ENCODE results near the gene DDX41. TPM values are rescaled to one million over a fixed set of nuclear protein-coding genes. Genes with fewer than 3 reads are reported as not detected.

The DDX41 gene
- total and polyA plus RNA-seq, 2 donors: 71.3 to 78.0 TPM

GRCh38 chr5:177511796-177512675 lies 4.7 kb downstream of the DDX41 start:
- WGBS: 98% methylated on average over 34 of the region's 34 CpGs
- no peak for DNase-seq (ENCODE audit: low read depth in 6 of 9, low spot score in 9 of 9)
- Histone ChIP-seq H3K36me3 (ENCODE audit: control insufficient read depth in 2 of 2, insufficient read depth in 2 of 2, low read length in 1 of 2) (peaks cover 51 to 58% of the 10 kb centered on the region in 2 donors), H3K27me3 (ENCODE audit: control insufficient read depth in 2 of 2, insufficient read depth in 1 of 2, low read length in 1 of 2) (no peaks in the 10 kb centered on the region), H3K4me1 (ENCODE audit: control insufficient read depth in 2 of 2, insufficient read depth in 2 of 2, low read length in 2 of 2) (peaks cover 28 to 46% of the 10 kb centered on the region in 2 donors), H3K9me3 (ENCODE audit: control insufficient read depth in 2 of 2, insufficient read depth in 1 of 2, low read length in 1 of 2) (peaks cover 0 to 3% of the 10 kb centered on the region in 2 donors), H3K27ac (ENCODE audit: low read depth in 1 of 2, low read length in 1 of 2) (no peak overlapping the region), H3K4me3 (ENCODE audit: low read length in 2 of 2) (no peak overlapping the region)

- H3K36me3 ChIP-seq (ENCODE audit: control insufficient read depth in 2 of 2, insufficient read depth in 2 of 2, low read length in 1 of 2): peaks cover 51 to 58% of the 10 kb centered on the region in 2 donors
- peaks cover 27 to 44% of the 10 kb centered on the region in 2 donors for H3K4me1 ChIP-seq (ENCODE audit: control insufficient read depth in 2 of 2, insufficient read depth in 2 of 2, low read length in 2 of 2)
- no peaks in the 10 kb centered on the region for H3K27me3 ChIP-seq (ENCODE audit: control insufficient read depth in 2 of 2, insufficient read depth in 1 of 2, low read length in 1 of 2)
- DNase-seq (ENCODE audit: low read depth in 6 of 9, low spot score in 9 of 9): no peak
- WGBS: 96% methylated on average over 5 of the region's 5 CpGs
- H3K9me3 ChIP-seq (ENCODE audit: control insufficient read depth in 2 of 2, insufficient read depth in 1 of 2, low read length in 1 of 2): peaks cover 0 to 3% of the 10 kb centered on the region in 2 donors
- H3K27ac ChIP-seq (ENCODE audit: low read depth in 1 of 2, low read length in 1 of 2): peak overlapping the region; percentile 1 to 25
- H3K4me3 ChIP-seq (ENCODE audit: low read length in 2 of 2): no peak overlapping the region
These were observed 5.6 kb downstream of the DDX41 start for GRCh38 chr5:177511181-177511580.

- no peak overlapping the region for H3K4me3 ChIP-seq (ENCODE audit: low read length in 2 of 2)
- no peaks in the 10 kb centered on the region for H3K27me3 ChIP-seq (ENCODE audit: control insufficient read depth in 2 of 2, insufficient read depth in 1 of 2, low read length in 1 of 2)
- peaks cover 21 to 38% of the 10 kb centered on the region in 2 donors for H3K4me1 ChIP-seq (ENCODE audit: control insufficient read depth in 2 of 2, insufficient read depth in 2 of 2, low read length in 2 of 2)
- H3K9me3 ChIP-seq (ENCODE audit: control insufficient read depth in 2 of 2, insufficient read depth in 1 of 2, low read length in 1 of 2): peaks cover 0 to 3% of the 10 kb centered on the region in 2 donors
- DNase-seq (ENCODE audit: low read depth in 6 of 9, low spot score in 9 of 9): no peak
- H3K27ac ChIP-seq (ENCODE audit: low read depth in 1 of 2, low read length in 1 of 2): peak overlapping the region; percentile 25 to 36
- 94% methylated on average over 15 of the region's 15 CpGs for WGBS
- peaks cover 50 to 57% of the 10 kb centered on the region in 2 donors for H3K36me3 ChIP-seq (ENCODE audit: control insufficient read depth in 2 of 2, insufficient read depth in 2 of 2, low read length in 1 of 2)
These were observed 6.2 kb downstream of the DDX41 start for GRCh38 chr5:177510567-177511053.

DNA sequence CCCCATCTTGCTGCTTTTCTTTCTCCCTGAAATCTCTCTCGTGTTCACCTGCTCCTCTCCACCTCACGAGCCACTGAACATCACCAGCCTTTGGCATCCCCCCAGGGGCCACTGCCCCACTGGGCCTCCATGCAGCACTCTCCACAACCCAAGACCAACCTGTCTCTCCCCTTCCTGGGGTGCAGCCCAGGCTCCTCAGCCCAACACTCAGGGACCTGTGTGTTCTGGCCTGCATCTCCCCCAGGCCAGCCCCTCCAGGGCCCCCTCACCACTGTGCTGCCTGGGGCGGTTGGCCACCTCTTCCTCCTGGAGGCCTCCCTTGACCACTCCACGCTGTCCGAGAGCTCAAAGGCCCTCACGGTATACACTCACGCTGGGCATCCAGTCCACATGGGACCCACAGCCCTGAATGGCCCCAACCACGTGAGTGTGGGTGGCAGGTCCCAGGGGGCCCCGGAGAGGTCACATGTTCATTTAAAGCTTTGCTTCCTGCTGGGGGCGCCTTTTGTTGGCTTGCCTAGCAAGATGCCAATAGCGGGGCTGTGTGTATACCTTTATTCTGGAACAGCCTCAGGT lies 6.7 kb downstream of the DDX41 start:
- no peaks in the 10 kb centered on the region for H3K27me3 ChIP-seq (ENCODE audit: control insufficient read depth in 2 of 2, insufficient read depth in 1 of 2, low read length in 1 of 2)
- H3K27ac ChIP-seq (ENCODE audit: low read depth in 1 of 2, low read length in 1 of 2): peak overlapping the region in 1 of 2 donors; percentile 43
- no peak overlapping the region for H3K4me3 ChIP-seq (ENCODE audit: low read length in 2 of 2)
- peak in 1 of 9 donors; percentile 37 for DNase-seq (ENCODE audit: low read depth in 6 of 9, low spot score in 9 of 9)
- peaks cover 17 to 38% of the 10 kb centered on the region in 2 donors for H3K4me1 ChIP-seq (ENCODE audit: control insufficient read depth in 2 of 2, insufficient read depth in 2 of 2, low read length in 2 of 2)
- peaks cover 45 to 52% of the 10 kb centered on the region in 2 donors for H3K36me3 ChIP-seq (ENCODE audit: control insufficient read depth in 2 of 2, insufficient read depth in 2 of 2, low read length in 1 of 2)
- 66% methylated on average over 11 of the region's 11 CpGs for WGBS
- H3K9me3 ChIP-seq (ENCODE audit: control insufficient read depth in 2 of 2, insufficient read depth in 1 of 2, low read length in 1 of 2): peaks cover 0 to 3% of the 10 kb centered on the region in 2 donors

DNA sequence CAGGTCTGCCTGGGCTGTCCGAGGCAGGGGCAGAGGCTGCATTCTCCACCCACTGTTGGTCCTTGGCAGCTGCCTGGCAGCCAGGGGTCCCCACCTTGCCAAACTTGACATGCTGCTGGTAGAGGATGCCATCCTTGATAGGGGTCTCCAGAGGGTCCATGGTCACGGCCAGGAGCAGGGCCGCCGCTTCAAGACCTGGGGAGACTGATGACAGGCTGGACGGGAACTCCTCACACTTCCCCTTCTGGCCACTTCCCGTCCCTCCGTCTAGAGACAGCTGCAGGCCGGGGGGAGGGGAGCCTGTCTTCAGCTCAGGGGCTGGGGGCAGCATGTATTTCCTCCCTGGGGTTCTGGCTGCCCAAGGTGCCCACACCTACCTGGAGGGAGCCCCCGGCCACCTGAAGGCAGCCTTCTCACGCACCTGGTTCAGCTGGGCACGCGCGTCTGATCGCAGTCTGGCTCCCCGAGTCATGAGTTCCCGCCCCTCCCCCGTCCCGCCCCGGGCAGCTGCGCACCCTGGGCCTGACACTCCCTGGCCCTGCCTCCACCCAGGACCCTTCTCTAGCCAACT lies 7.3 kb downstream of the DDX41 start, which contains the start of gene DOK3:
Gene DOK3 (minus strand): TSS at position 446 of the 571 bp plus-strand sequence. CDS start 286 bp downstream, at position 160.
- H3K4me3 ChIP-seq (ENCODE audit: low read length in 2 of 2): peak within 1 kb of the TSS; percentile 6 to 30
- peaks cover 17 to 38% of the 10 kb centered on the region in 2 donors for H3K4me1 ChIP-seq (ENCODE audit: control insufficient read depth in 2 of 2, insufficient read depth in 2 of 2, low read length in 2 of 2)
- 8% methylated on average over 20 of the region's 20 CpGs for WGBS
- peaks cover 39 to 48% of the 10 kb centered on the region in 2 donors for H3K36me3 ChIP-seq (ENCODE audit: control insufficient read depth in 2 of 2, insufficient read depth in 2 of 2, low read length in 1 of 2)
- H3K27me3 ChIP-seq (ENCODE audit: control insufficient read depth in 2 of 2, insufficient read depth in 1 of 2, low read length in 1 of 2): no peaks in the 10 kb centered on the region
- peak in 1 of 9 donors; percentile 53 for DNase-seq (ENCODE audit: low read depth in 6 of 9, low spot score in 9 of 9)
- peaks cover 0 to 3% of the 10 kb centered on the region in 2 donors for H3K9me3 ChIP-seq (ENCODE audit: control insufficient read depth in 2 of 2, insufficient read depth in 1 of 2, low read length in 1 of 2)
- peak within 1 kb of the TSS; percentile 48 to 76 for H3K27ac ChIP-seq (ENCODE audit: low read depth in 1 of 2, low read length in 1 of 2)

- 8% methylated on average over 8 of the region's 8 CpGs for WGBS
- H3K36me3 ChIP-seq (ENCODE audit: control insufficient read depth in 2 of 2, insufficient read depth in 2 of 2, low read length in 1 of 2): peaks cover 36 to 44% of the 10 kb centered on the region in 2 donors
- peak overlapping the region; percentile 48 to 76 for H3K27ac ChIP-seq (ENCODE audit: low read depth in 1 of 2, low read length in 1 of 2)
- no peaks in the 10 kb centered on the region for H3K27me3 ChIP-seq (ENCODE audit: control insufficient read depth in 2 of 2, insufficient read depth in 1 of 2, low read length in 1 of 2)
- peaks cover 17 to 38% of the 10 kb centered on the region in 2 donors for H3K4me1 ChIP-seq (ENCODE audit: control insufficient read depth in 2 of 2, insufficient read depth in 2 of 2, low read length in 2 of 2)
- DNase-seq (ENCODE audit: low read depth in 6 of 9, low spot score in 9 of 9): peak in 1 of 9 donors; percentile 65
- H3K9me3 ChIP-seq (ENCODE audit: control insufficient read depth in 2 of 2, insufficient read depth in 1 of 2, low read length in 1 of 2): peaks cover 0 to 3% of the 10 kb centered on the region in 2 donors
- peak overlapping the region; percentile 6 to 30 for H3K4me3 ChIP-seq (ENCODE audit: low read length in 2 of 2)
These were observed 7.9 kb downstream of the DDX41 start for GRCh38 chr5:177508837-177509236.

- Histone ChIP-seq H3K27ac (ENCODE audit: low read depth in 1 of 2, low read length in 1 of 2) (peak overlapping the region in 1 of 2 donors; percentile 76), H3K27me3 (ENCODE audit: control insufficient read depth in 2 of 2, insufficient read depth in 1 of 2, low read length in 1 of 2) (no peaks in the 10 kb centered on the region), H3K4me3 (ENCODE audit: low read length in 2 of 2) (no peak overlapping the region), H3K36me3 (ENCODE audit: control insufficient read depth in 2 of 2, insufficient read depth in 2 of 2, low read length in 1 of 2) (peaks cover 31 to 38% of the 10 kb centered on the region in 2 donors), H3K9me3 (ENCODE audit: control insufficient read depth in 2 of 2, insufficient read depth in 1 of 2, low read length in 1 of 2) (peaks cover 0 to 3% of the 10 kb centered on the region in 2 donors), H3K4me1 (ENCODE audit: control insufficient read depth in 2 of 2, insufficient read depth in 2 of 2, low read length in 2 of 2) (peaks cover 17 to 38% of the 10 kb centered on the region in 2 donors)
- WGBS: 55% methylated on average over 26 of the region's 26 CpGs
- no peak for DNase-seq (ENCODE audit: low read depth in 6 of 9, low spot score in 9 of 9)
These were observed 8.5 kb downstream of the DDX41 start for GRCh38 chr5:177508221-177508611.

DNA sequence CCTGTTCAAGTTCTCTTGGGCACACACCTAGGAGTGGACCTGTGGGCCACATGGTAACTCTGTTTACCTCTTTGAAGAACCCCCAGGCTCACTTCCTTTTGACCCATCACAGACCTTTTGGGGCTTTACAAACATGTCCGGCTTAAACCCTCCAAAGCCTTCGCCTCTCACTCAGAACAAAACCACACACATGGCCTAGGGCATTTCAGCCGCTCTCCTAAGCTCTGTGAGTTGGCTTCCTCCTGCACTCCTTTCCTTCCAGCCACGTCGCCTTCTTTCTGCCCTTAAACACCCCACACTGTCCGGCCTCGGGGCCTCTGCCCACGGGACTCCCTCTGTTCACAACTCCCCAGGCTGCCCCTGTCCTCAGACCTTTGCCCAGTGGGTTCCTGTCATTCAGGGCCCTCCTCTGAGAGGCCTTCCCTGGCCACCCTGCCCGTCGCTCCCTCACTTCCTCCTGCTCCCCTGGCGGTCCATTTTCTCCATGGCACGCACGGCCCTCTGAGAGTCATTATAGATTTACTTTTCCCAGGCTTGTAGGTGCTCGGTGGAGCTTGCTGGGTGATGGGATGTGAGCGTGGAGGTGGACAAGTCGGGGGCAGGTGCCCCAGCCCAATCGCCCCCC lies 9.1 kb downstream of the DDX41 start:
- DNase-seq (ENCODE audit: low read depth in 6 of 9, low spot score in 9 of 9): no peak
- peaks cover 26 to 33% of the 10 kb centered on the region in 2 donors for H3K36me3 ChIP-seq (ENCODE audit: control insufficient read depth in 2 of 2, insufficient read depth in 2 of 2, low read length in 1 of 2)
- H3K27me3 ChIP-seq (ENCODE audit: control insufficient read depth in 2 of 2, insufficient read depth in 1 of 2, low read length in 1 of 2): no peaks in the 10 kb centered on the region
- no peak overlapping the region for H3K4me3 ChIP-seq (ENCODE audit: low read length in 2 of 2)
- H3K27ac ChIP-seq (ENCODE audit: low read depth in 1 of 2, low read length in 1 of 2): no peak overlapping the region
- H3K4me1 ChIP-seq (ENCODE audit: control insufficient read depth in 2 of 2, insufficient read depth in 2 of 2, low read length in 2 of 2): peaks cover 17 to 38% of the 10 kb centered on the region in 2 donors
- WGBS: 73% methylated on average over 17 of the region's 17 CpGs
- H3K9me3 ChIP-seq (ENCODE audit: control insufficient read depth in 2 of 2, insufficient read depth in 1 of 2, low read length in 1 of 2): peaks cover 0 to 3% of the 10 kb centered on the region in 2 donors
